CD4-positive, alpha-beta T cell treated with Interleukin-17A for 4 hours (primary cell): Measurements from ENCODE around the gene GSTP1.
A peak's percentile ranks its signal among the peaks of the same experiment; 100 is the strongest.
"Not testable (repeated sequence)": the region's sequence is repeated elsewhere in the genome, so short reads cannot be mapped to it uniquely, and the experiment has no call there.

Source experiments
- DNase-seq: peaks from one replicate; pipeline ENCODE4 v3.0.0-alpha.2; 2020; ENCODE audit warnings: mixed read lengths

GSTP1 gene

DNA sequence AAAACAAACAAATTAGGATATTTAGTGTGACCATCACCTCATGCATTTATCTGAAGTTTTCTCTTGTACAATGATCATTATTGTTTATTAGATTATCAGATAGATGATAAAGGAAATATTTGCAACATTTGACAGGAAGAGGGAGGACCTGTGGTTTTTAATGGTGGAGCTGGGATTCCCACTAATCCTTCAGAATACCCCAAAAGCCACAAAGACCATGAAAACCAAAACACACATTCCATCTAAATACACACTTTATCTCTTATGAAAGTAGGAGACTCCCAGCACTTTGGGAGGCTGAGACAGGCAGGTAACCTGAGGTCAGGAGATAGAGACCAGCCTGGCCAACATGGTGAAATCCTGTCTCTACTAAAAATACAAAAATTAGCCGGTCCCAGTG lies 15.5 kb downstream of the GSTP1 start:
- DNase-seq = no peak

DNA sequence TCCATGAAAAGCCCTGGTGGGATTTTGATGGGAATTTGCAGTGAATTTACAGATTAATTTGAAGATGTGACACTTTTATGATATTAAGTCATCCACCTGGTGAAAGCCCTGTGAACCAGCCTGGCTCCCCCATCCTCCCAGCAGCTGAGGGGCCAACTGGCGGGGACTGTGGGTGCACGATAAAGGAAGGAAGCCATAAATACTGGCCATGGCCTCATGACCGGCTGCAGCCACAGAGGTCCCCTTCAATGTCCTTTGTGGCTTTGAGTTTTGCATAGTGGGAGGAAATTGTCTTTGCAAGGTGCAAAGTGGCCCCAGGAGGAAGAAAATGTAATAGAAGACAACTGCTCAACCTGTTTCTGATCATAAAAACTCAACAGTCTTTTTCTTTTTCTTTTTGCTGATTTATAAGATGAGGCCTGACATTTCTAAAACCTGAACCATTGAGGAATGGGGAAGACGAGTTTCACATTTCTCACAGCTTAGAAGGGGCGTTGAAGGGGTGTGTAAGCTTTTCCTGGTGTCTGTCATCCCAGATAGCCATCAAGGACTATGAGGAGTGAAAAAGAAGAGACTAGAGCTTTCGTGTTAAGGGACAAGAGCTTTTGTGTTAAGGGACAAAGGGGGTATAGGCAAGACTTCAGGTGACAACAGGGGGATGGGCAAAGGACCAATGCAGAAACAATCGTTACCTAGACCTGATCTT lies 16.9 kb downstream of the GSTP1 start:
- no peak for DNase-seq

DNA sequence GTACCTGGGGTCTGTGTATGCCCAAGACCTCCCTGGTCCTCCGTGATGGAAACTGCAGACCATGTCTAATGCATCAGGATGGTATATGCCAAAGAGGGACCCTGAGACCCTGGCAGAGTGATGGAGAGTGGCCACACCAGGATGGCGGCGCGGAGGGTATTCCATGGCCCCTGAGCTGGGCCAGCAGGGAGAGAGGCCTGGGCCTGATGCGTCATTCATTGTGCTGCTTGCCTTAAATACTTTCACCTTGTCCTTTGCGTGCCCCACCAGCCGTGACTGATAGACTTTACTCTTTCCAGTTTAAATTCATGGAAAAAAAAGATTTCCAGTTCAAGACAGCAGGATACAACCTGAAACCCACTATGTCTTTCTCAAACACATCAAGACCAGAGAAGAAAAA lies 17.5 kb downstream of the GSTP1 start:
- no peak for DNase-seq

DNA sequence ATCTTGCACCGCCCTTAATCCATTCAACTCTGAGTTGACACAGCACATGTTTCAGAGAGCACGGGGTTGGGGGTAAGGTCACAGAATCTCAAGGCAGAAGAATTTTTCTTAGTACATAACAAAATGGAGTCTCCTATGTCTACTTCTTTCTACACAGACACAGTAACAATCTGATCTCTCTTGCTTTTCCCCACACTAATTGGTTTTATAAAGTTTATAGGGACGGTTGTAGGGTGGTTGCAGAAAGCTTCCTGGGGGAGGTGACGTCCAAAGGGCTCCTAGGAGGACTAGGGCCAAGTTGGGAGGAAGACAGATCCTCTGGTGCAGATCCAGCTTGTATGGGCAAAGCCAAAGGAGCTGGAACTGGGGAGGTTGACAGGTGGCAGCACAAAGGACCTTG lies 20.5 kb downstream of the GSTP1 start:
- DNase-seq = not testable (repeated sequence)

DNA sequence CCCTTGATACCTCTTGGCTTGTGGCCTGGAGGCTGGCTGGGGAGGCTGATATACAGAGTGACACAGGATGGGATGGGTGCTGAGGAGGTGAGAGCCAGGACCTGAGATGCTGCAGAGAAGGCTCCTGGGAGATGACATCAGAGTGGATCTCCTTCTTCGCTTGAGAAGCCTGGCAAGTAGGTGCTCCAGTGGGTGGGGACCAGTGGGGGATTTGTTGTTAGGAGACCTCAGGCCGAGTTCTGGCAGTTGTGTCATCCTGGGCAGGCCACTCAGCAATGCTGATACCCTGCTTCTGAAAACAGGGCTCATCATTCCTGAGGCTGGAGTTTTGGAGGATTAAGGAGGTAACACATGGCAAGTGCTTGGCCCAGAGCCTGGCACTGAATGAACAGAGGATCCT lies 21.2 kb downstream of the GSTP1 start:
- DNase-seq = no peak

DNA sequence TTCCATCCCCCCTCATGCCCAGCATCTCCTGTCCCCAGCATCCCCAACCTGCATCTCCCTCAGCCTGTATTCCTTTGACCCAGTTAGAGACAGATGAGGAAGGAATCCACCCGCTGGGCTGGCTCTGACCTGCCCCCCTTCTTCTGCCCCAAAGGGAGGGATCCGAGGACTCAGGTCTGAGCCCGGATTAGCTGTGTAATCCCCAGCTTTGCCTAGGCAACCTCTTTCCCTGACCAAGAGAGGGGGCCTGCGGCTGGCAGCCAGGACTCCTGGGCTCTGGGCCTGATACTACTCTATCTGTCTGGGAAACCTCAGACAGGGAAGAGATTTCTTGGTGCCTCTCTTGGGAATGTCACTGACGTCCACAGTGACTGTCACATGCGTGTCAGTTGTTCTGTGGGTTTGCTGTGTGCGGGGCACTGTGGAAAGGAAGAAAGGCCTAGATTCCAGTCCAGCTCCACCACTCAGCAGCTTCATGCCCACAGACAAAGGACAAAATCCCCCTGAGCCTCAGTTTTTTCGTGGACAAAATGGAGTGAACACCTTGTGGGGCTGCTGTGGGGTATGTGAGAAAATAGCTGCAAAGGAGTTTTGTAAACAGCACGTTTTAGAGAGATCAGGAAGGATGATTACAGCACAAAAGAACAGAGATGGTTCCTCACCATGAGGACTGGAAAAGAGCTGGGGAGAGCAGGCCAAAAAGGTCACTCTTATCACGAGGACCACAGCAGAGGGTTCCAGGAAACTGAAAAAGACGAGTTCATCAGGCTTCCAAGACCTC lies 21.8 kb downstream of the GSTP1 start:
- DNase-seq = no peak

DNA sequence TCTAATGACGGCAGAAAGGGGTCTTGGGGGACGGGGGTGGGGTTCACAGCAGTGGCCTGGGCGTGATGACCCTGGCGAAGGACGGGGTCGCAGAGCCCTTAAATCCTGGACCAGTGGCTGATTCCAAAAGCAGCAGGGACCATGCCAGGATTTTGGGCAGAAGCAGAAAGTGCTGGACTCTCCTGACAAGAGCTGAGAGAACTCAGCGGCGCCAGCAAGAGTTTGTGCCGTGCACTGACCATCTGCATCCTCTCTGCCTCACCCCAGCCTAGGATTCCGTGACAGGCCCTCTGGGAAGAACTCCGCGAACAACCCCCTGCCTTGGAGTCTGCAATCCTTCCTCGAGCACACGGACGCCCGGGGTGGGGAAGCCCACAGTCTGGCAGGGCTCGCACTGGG lies 22.5 kb downstream of the GSTP1 start:
- no peak for DNase-seq

DNA sequence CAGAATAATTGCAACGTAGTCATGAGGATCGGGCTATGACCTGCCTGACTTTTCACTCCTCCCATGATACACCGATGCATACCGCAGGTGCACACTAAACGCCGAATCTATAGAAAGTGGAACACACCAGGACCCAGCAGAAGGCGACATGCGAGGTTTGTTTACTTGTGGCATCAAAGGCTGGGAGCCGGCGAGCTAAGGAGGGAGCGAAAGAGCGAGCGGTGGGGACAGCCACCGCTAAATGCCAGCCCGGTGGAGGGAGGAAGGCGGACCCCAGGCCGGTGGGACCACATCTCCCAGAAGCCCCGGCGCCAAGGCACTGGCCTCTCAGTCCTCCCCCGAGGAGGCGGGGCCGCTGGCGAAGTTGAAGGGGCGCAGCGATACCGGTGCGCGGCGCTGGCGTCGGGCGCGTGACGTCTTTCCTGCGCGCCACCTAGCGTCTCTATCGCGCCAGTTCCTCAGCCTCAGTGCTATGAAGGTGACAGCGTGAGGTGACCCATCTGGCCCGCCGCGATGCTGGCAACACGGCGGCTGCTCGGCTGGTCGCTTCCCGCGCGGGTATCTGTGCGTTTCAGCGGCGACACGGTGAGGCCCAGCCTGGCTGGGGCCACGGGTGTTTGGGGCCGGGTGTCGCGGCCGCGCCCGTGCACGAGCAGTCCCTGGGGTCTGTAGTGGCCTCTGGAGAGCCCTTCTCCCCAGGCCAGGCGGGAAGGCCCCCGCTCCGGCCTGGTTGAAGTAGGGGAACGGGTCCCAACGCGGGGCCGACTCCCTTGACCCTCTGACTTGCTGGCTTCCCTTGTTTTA lies 23.1 kb downstream of the GSTP1 start, which contains the start of gene NDUFV1:
Gene NDUFV1 (plus strand): TSS at position 445 of the 804 bp plus-strand sequence. CDS start 69 bp downstream, at position 514.
- DNase-seq = peak; percentile 98

DNA sequence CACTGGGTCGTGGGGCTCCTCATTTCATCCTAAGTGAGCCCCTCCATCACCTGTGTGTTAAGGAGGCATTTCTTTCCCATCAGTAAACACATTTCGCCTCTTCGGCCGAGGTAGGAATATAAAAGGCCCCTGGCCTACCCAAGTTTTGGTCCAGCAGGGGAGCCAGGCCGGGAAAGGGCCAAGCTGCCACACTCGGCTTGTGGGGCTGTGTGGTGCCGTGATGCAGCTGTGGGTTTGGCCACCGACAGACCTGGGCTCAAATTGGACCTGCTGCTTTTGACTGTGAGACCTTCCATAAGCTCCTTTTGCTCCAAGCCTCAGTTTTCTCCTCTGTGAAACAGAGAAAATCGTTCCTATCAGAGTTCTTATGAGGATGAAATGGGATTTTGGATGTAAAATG lies 23.9 kb downstream of the GSTP1 start:
- DNase-seq = no peak

DNA sequence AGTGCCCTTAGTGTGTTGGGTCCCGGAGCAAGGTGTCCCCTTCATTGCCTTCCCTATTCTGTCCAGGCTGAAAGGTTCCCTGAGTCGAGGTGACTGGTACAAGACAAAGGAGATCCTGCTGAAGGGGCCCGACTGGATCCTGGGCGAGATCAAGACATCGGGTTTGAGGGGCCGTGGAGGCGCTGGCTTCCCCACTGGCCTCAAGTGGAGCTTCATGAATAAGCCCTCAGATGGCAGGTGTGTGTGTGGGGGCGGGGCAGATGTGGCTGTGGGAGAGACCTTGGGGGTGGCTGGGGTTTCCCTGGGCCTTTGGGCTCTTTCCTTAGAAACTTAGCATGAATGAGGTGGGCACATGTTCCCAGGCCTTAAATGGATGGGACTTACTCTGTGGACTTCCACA lies 24.9 kb downstream of the GSTP1 start:
- DNase-seq = no peak

DNA sequence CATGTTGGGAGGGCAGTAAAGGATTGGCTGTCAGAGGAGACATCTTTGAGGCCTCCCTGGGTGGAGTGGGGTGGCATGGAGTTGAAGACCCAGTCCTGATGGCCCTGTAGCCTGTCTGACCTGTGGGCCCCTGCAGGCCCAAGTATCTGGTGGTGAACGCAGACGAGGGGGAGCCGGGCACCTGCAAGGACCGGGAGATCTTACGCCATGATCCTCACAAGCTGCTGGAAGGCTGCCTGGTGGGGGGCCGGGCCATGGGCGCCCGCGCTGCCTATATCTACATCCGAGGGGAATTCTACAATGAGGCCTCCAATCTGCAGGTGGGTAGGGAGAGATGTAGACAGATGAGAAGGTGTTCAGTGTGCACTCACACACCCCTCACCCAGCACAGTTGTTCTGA lies 25.7 kb downstream of the GSTP1 start:
- DNase-seq = no peak

DNA sequence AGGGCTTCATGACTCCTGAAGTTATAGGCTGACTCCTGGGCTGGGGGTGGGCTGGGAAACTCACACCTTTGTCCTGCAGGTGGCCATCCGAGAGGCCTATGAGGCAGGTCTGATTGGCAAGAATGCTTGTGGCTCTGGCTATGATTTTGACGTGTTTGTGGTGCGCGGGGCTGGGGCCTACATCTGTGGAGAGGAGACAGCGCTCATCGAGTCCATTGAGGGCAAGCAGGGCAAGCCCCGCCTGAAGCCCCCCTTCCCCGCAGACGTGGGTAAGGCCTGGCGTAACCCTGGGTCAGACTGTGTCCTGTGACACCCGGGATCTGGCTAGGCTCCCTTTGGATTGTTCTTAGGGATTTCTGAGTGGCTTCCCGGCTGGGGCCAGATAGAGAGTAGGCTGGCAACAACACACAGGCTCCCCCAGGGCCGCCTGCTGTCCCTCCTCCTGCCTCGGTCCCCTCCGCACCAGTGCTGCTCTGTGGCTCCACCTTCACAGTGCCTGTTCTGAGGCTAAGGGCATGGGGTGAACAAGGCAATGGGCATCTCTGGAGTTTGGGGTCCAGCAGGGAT lies 26.8 kb downstream of the GSTP1 start:
- no peak for DNase-seq

DNA sequence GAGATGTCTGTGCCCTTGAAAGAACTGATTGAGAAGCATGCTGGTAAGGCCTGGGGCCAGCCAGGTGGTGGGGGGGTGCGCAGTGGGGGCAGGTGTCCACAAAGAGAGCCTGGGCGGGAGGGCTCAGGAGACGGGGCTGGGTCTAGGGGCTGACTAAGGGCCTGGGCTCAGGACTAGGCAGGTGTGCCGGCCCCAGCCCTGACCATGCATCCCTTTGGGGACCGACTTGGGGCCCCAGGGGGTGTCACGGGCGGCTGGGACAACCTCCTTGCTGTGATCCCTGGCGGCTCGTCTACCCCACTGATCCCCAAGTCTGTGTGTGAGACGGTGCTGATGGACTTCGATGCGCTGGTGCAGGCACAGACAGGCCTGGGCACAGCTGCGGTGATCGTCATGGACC lies 27.6 kb downstream of the GSTP1 start:
- no peak for DNase-seq

DNA sequence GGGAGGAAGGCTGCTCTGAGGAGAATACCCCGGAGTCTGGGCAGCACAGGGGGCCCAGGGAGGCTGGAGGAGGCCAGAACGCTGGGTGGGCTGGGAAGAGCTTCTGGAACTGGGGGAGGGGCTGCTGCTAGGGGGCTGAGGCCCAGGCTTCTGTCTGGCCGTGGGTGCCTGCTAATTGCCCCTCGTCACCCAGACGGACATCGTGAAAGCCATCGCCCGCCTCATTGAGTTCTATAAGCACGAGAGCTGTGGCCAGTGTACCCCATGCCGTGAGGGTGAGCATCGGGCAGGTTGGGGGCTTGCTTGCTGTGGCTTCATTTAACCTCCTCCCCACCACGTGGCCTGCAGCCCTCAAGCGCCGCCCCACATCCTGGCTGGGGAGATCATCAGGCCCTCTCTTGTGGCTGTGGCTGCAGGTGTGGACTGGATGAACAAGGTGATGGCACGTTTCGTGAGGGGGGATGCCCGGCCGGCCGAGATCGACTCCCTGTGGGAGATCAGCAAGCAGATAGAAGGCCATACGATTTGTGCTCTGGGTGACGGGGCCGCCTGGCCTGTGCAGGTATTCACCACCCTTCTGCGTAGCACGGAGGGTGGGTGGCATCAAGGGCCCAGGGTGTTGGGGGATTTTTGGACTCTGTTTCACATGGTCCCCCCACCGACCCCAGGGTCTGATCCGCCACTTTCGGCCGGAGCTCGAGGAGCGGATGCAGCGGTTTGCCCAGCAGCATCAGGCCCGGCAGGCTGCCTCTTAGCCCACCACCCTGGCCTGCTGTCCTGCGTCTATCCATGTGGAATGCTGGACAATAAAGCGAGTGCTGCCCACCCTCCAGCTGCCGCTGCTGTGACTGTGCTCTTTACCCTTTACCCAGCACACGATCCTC lies 28.3 kb downstream of the GSTP1 start:
- no peak for DNase-seq

DNA sequence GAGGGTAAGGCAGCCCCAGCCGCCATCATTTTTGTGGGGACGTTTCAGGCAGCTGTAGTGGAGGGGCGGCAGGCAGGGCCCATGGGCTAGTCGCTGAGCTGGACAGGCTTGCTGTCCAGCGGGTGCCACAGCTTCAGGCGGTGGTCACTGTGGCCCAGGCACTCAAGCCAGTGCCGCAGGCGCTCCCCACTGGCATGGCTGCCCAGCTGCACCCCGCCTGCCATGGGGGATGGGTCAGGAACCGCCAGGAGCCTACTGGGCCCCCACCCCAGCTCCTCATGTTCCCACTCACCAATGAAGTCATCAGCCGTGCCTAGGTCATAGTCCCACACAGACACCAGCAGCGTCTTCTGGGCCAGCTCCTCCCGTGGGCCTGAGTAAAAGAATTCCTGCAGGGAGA lies 29.1 kb downstream of the GSTP1 start:
- DNase-seq = no peak

DNA sequence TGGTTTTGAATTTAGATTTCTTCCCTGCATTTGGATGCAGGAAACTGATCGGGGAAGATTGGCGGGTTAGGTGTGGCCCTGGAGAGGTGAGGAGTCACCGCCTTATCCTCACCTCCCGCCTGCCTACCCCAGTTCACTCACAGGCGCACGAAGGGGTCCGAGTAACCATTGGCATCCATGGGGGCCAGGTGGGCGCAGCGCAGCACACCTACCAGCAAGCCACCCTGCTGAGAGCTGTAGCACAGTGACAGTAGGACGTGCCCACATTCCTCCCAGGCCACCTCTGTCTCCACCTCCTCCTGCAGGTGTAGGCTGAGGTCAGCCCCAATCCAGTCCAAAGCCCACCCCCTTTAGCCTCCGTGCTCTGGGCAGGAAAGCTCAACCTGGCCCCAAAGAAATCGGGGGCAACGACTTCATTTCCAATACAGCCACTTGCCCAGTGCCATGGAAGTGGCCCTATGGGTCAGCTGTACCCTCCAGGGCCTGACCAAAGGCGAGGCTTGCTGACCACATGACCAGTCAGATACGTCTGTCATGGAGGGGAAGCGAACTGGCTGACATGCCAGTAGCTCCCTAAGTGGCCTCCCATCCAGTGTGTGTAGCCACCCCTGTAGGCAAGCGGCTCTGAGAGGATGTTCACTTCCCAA lies 29.8 kb downstream of the GSTP1 start:
- no peak for DNase-seq

DNA sequence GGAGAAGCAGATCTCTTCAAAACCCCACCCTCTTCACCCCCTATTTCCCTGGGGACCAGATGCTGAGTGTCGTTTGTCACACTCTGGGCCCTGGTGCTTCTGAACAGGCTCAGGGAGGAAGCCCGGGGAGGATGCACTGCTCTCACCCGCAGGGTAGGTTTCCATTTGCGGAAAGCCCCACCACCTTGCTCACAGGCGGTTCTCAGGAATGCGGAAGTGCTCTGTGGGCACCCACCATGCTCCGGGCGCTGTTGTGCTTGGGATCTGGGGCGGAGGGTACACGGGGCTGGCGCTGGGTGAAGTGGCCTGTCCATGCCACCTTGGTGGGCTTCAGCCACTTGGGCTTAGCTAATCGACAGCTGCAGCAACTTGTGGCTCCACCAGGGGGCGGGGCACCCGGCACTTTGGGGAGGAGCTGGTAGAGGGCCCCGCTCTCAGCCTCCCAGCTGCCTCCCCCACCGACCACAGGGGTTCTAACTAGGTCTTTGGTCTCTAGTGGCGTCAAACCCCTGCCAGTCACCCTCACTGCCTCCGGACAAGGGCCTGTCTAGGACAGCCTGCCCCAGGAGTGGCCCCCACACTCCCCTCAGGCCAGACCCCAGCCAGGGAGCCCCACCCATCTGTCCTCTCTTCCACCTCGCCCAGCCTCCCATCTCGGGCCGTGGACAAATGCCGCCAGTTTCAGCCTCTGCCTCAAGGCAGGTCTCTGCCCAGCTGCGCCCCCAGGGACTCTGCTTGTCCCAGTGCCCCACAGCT lies 30.5 kb downstream of the GSTP1 start:
- DNase-seq = peak; percentile 85

DNA sequence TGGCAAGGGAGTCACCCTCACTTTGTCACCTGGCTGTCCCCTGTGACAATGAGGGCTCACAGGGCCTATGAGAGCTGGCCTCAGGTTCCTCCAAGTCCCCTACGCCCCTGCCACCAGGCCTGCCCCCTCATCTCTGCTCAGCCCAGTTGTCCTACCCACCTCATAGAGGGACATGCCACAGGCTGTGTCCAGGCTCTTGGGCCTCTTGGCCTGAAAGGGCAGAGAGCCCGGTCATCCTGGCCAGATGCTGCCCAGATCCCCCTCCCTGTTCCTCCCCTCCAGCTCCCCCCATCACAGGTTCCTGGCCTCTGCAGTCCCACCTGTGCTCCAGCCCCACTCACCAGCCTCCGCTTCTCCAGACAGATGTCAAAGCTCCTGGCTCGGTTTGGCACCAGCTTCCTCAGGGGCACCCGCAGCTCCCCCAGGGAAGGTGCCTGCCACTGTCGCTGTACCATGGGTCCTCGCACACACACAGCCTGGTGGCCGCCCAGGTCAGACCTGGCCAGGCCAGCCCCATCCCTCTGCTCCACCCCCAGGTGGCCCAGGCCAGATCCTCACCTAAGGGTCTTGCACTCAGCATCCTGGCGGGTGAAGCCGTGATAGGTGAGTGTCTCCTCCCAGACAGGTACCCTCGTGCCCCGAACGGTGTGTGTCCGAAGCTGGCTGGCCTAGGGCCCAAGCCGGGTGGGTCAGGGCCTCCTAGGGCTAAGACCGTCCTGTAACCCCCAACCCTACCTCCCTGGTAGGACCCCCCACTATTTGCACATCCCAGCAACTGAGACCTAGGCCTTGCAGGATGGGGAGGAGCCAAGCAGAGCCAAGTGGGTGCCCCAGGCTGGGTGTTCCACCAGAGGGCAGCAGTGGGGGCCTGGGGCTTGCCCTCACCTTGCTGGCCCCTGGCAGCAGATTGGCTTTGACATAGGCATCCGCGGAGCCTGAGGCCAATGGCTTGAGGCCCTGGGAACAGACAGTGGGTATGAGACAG lies 31.4 kb downstream of the GSTP1 start:
- peak; percentile 69 for DNase-seq

DNA sequence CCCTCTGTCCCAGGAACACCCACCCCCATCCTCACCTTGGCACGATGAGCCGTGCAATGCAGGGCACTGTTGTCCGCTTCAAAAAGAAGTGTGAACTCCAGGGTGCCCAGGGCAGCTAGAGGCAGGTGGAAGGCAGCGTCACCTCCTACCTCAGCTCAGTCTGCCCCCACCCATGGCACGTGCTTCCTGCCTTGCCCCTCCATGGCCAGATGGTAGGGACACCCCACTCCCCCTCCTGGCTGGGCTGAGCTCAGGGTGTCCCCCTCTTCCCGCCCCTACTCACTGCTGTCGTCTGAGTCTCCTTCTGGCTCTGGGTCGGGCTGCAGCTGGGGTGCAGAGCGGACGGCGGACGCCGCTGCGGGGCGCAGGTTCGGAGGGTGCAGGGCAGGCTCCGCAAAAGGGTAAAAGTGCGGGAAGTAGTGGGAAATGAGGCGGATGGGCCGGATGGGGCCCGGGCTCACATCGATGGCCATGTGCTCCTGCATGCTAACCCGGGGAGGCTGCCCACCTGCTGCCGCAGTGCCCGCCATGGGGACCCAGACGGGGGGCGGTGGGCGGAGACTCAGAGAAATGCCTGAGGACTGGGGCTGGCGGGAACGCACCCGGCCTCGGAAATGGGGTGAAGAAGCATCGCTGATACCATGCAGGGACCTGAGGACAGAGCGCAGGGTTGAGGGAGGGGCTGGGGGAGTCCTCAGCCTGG lies 32.3 kb downstream of the GSTP1 start:
- peak; percentile 43 for DNase-seq
